GM12801 (cell line): Measurements from ENCODE around the gene PSENEN.

ENCODE experiments used
- TF ChIP-seq, protein P1 (sequence below): IDR thresholded peaks from one replicate; pipeline ENCODE4 v1.5.1; 2011; ENCODE audit warnings: control low read depth; ENCODE audit not compliant: insufficient read length; ENCODE audit errors: extremely low read depth

PSENEN gene

GRCh38 chr19:35767288-35768081, 22.0 kb downstream of the PSENEN start:
- TF ChIP-seq, protein P1, sequence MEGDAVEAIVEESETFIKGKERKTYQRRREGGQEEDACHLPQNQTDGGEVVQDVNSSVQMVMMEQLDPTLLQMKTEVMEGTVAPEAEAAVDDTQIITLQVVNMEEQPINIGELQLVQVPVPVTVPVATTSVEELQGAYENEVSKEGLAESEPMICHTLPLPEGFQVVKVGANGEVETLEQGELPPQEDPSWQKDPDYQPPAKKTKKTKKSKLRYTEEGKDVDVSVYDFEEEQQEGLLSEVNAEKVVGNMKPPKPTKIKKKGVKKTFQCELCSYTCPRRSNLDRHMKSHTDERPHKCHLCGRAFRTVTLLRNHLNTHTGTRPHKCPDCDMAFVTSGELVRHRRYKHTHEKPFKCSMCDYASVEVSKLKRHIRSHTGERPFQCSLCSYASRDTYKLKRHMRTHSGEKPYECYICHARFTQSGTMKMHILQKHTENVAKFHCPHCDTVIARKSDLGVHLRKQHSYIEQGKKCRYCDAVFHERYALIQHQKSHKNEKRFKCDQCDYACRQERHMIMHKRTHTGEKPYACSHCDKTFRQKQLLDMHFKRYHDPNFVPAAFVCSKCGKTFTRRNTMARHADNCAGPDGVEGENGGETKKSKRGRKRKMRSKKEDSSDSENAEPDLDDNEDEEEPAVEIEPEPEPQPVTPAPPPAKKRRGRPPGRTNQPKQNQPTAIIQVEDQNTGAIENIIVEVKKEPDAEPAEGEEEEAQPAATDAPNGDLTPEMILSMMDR = no peak

GRCh38 chr19:35768082-35768421, 22.6 kb downstream of the PSENEN start:
- TF ChIP-seq, protein P1 = no peak

DNA sequence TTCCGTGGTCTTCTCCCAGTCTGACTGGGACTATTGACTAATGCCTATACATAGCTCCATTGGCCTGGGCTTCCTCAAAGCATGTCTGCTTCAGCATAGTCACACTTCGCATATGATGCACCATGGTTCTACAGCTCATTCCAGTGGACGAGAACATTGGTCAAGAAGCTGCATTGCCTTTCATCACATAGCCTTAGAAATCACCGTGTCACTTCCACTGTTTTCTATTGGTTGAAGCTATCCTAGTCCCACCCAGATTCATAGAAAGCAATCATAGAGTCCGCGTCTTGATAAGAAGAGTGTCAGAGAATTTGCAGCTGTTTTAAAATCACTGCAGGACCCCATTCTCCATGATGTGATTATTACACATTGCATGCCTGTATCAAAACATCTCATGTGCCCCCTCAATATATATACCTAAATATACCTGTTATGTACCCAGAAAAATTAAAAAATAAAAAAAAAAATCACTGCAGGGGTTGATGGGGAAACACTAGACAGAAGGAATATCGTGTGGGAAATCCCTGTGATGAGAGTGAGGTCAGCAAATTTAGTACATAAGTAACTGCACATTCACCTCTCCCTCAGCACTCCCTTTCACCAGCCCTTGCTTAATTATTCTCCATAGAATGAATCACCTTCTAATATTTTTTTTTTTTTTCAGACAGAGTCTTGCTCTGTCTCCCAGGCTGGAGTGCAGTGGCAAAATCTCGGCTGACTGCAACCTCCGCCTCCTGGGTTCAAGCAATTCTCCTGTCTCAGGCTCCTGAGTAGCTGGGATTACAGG, 27.8 kb downstream of the PSENEN start:
- TF ChIP-seq, protein P1 = no peak

GRCh38 chr19:35774274-35775045, 29.0 kb downstream of the PSENEN start:
- TF ChIP-seq, protein P1 = no peak

- TF ChIP-seq, protein P1 = no peak
Observed at GRCh38 chr19:35775046-35775297, 29.5 kb downstream of the PSENEN start.

- TF ChIP-seq, protein P1 = no peak
Observed at GRCh38 chr19:35775298-35776101, 30.0 kb downstream of the PSENEN start, which contains the start of gene ARHGAP33. TSS of gene ARHGAP33 (plus strand) at chr19:35775564. CDS start at chr19:35775659, 95 bp downstream.
